Fibroblast of skin of back (primary cell): ENCODE results near the gene ITPA.

ENCODE experiments used
- DNase-seq: peaks from one replicate; pipeline ENCODE4 v3.0.0-alpha.2; 2013

The ITPA gene

GRCh38 chr20:3229158-3229557, 19.9 kb downstream of the ITPA start:
- no peak for DNase-seq

- no peak for DNase-seq
Observed at GRCh38 chr20:3229798-3230197, 20.5 kb downstream of the ITPA start.

- DNase-seq: no peak
Observed at GRCh38 chr20:3231116-3231515, 21.8 kb downstream of the ITPA start.

- DNase-seq: no peak
Observed at GRCh38 chr20:3231889-3232588, 22.7 kb downstream of the ITPA start.

GRCh38 chr20:3233131-3233990, 24.1 kb downstream of the ITPA start:
- DNase-seq: no peak

GRCh38 chr20:3233991-3234498, 24.7 kb downstream of the ITPA start:
- DNase-seq: no peak

GRCh38 chr20:3235666-3236324, 26.5 kb downstream of the ITPA start:
- peak; percentile 22 for DNase-seq

GRCh38 chr20:3237011-3237957, 28.0 kb downstream of the ITPA start:
- no peak for DNase-seq

GRCh38 chr20:3237958-3238615, 28.8 kb downstream of the ITPA start:
- no peak for DNase-seq

GRCh38 chr20:3238616-3239025, 29.3 kb downstream of the ITPA start:
- no peak for DNase-seq

- peak; percentile 64 for DNase-seq
Observed at GRCh38 chr20:3239026-3239866, 29.9 kb downstream of the ITPA start, which contains the start of gene SLC4A11. SLC4A11 (minus strand) TSS chr20:3239190; CDS start chr20:3239137, 53 bp downstream.

GRCh38 chr20:3239867-3240775, 30.8 kb downstream of the ITPA start:
- no peak for DNase-seq

- DNase-seq: no peak
Observed at GRCh38 chr20:3240776-3241363, 31.6 kb downstream of the ITPA start.

- no peak for DNase-seq
Observed at GRCh38 chr20:3242172-3242692, 32.9 kb downstream of the ITPA start.

GRCh38 chr20:3243718-3244358, 34.5 kb downstream of the ITPA start:
- no peak for DNase-seq

GRCh38 chr20:3244613-3245012, 35.3 kb downstream of the ITPA start:
- no peak for DNase-seq

- DNase-seq: no peak
Observed at GRCh38 chr20:3245156-3245555, 35.9 kb downstream of the ITPA start.

- DNase-seq: no peak
Observed at GRCh38 chr20:3245711-3246110, 36.4 kb downstream of the ITPA start.
